HG02981 (cell line): ENCODE data around the gene INPP4B.

Experiments used
- ATAC-seq: cut with Tn5 transposase; IDR thresholded peaks from one replicate; pipeline ENCODE4 v1.9.1; 2021; ENCODE audit warnings: mild to moderate bottlenecking, moderate library complexity; ENCODE audit not compliant: unreplicated experiment

The INPP4B gene

DNA sequence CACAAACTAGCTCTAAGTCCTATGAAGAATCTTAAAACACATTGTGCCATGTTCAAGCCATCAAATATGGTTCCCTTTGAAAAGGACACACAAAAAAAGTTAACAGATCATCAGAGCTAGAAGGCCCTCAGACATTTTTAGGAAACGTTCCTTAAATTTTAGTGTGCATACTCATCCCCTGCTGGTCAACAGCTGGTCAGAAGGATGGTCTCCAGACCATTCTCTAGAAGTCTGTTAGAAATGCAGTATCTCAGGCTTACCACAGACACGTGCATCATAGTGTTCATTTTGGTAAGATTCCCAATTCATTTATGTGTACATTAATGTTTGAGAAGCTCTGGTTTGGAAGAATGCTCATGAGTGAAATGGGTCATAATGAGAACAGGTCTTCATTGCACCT lies 523.1 kb downstream of the INPP4B start:
- ATAC-seq: no peak

DNA sequence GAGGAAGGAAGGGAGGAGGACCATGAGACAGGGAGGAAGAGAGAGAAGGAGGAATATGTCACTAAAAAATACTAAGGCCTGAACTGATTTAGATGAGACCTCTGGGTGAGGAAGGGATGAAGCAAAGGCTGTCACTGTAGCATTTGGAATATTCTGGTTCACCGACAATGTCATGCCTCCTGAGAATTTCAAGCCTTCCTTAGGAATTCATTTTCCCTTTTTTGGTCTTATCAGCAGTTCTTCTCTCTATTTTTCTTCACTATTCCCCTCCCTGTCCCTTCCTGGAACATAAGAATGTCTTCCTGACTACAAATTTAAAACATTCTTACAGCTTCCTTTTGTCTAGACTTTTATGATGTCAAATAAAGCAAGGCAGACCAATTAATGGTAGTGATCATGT lies 527.8 kb downstream of the INPP4B start:
- ATAC-seq: no peak

DNA sequence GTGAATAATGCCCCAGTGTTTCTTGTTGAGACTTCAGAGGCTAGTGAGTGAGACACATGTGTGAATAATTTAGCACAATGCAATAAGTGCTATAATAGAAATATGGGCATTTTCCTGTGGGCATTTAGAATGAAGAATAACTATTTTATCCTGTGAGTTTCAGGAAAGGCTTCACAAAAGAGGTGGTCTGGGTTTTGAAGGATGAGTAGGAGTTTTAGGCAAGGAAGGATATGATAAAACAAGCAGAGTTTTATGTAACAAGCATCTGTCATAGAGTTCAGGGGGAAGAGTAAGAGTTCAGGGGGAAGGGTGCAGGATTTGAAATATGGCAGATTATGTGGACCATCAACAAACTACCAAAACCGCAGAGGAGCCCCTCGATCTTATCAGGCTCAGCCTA lies 529.2 kb downstream of the INPP4B start:
- no peak for ATAC-seq

- no peak for ATAC-seq
These were observed 530.1 kb downstream of the INPP4B start for GRCh38 chr4:142316025-142316424.

DNA sequence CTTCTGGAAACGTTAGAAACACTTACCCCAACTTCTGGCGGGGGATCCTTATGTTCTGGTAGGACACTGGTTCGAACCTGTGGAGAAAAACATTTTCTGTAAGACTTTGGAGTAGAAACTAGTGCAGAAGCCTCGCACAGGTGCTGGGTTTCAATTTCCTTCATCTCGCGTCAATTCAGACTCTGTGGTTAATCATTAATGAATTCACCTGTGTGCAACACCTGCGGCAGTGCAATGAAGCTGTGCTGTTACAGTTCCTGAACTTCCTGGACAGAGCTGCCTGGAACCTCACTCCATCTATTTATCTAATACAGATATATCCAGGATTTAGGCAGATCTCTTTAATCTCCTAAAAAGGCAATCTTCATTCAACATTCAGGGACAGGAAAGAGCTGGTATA lies 531.4 kb downstream of the INPP4B start:
- no peak for ATAC-seq

GRCh38 chr4:142314247-142314646 lies 531.9 kb downstream of the INPP4B start:
- ATAC-seq: no peak

DNA sequence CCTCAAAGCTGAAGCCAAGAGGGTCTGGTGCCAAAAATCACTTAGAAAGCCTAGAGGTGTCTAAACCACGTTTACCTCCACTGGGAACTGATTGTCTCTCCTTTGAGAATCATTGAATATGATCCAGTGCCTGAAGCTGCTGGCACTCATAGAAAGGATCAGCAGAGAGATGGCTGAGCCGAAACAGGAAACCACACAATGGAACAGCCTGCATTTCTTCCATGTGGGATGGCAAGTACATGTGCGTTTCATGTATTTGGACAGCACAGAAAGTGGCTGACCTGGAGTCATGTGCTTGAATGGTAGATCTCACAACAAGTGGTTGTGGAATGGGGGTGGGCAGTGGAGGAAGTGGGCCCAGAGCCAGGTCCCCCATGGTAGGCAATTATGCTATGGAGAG lies 533.7 kb downstream of the INPP4B start:
- no peak for ATAC-seq

DNA sequence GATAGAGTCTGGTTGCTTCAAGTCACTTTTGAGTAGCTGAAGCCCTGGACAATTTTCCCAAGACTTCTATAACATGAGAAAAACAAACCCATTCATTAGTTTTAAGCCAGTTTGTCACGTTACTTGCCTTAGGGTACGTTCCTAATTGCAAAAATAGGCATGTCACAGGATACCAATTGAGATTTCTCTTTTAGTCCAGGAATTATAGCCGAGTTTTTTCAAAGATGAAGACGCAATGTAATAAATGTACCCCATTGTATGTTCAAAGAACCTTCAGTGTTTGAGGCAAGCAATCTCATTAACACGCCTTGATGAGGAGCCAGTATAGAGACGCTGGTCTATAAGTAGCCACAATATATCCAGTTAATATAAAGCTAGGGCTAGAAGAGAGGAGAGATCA lies 534.2 kb downstream of the INPP4B start:
- no peak for ATAC-seq

GRCh38 chr4:142309772-142310171 lies 536.3 kb downstream of the INPP4B start:
- no peak for ATAC-seq

- no peak for ATAC-seq
These were observed 538.2 kb downstream of the INPP4B start for GRCh38 chr4:142307857-142308256.

DNA sequence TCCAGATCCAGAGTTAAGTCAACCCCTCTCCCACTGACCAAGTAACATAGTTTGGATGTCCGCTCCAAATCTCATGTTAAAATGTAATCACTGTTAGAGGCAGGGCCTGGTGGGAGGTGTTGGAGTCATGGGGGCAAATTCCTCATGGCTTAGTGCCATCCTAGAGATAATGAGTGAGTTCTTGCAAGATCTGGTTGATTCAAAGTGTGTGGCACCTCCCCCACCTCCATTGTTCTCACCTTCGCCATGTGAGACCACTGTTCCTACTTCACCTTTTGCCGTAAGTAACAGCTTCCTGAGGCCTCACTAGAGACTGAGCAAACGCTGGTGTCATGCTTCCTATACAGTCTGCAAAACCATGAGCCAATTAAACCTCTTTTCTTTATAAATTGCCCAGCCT lies 548.8 kb downstream of the INPP4B start:
- ATAC-seq: no peak

- no peak for ATAC-seq
These were observed 552.6 kb downstream of the INPP4B start for GRCh38 chr4:142293536-142293935.

DNA sequence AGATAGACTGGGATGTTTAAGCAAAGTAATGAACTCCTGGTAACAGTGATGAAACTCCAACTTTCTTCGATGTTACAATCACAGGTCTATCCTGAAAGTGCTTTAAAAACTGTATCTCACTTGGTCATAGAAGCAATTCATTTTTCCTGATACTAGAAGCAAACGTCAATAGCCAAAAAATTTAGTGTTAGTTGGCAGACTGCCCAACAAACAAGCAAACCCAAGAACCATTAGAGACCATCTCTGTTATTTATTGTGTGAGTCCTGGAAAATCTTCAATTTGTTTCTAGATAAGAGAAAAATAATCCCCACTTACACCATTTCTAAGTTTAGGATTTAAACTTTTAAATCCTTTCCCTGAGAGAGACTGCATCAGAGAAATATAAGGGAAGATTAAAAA lies 553.9 kb downstream of the INPP4B start:
- no peak for ATAC-seq

DNA sequence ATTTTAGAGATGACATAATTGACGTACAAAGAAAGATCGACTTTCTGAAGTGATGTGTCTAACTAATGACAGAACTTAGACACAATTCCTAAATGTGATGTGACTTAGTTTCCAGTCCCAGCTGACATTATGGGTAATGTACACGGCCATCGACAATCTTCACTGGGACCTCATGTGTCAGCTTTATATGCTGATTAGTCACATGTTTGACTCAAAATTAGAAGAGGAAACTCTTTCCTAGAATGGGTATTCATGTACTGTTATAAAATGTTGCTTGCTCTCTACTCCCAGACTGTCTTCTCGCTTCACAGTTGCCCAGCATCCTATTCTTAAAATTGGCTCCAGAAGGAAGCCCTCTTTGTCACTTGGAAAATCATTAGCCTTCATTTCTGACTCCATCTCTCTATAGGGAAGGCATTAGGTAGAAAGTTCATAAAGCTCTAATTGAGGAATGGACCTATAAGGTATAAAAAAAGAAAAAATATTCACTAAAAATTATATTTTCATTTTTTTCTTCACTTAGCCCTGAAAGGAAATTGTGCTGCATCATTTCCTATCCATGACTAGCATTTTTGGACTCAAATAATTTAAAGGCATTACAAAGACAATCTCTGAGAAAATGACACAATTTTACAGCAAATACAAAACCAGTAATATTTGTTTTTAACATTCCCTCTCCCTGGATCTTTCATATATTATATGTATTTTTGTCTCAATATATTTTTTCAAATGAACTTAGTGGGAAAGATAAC lies 554.6 kb downstream of the INPP4B start:
- no peak for ATAC-seq

GRCh38 chr4:142287371-142287770 lies 558.7 kb downstream of the INPP4B start:
- no peak for ATAC-seq

DNA sequence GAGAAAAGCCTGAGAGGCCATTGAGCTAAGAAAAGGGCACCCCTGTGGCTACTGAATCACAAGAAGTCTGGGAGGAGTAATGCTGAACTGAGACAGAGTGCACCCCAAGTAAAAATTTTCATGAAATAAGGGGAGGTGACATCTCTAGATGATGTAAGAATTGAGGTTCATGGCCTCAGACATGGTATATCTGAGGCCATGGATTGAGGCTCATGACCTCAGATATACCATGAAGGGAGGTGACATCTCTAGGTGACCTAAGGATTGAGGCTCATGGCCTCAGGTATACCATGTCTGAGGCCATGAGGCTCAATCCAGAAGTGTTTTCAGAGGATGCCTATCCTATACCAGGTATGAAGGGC lies 560.9 kb downstream of the INPP4B start:
- no peak for ATAC-seq

GRCh38 chr4:142284402-142285221 lies 561.5 kb downstream of the INPP4B start:
- ATAC-seq: no peak

DNA sequence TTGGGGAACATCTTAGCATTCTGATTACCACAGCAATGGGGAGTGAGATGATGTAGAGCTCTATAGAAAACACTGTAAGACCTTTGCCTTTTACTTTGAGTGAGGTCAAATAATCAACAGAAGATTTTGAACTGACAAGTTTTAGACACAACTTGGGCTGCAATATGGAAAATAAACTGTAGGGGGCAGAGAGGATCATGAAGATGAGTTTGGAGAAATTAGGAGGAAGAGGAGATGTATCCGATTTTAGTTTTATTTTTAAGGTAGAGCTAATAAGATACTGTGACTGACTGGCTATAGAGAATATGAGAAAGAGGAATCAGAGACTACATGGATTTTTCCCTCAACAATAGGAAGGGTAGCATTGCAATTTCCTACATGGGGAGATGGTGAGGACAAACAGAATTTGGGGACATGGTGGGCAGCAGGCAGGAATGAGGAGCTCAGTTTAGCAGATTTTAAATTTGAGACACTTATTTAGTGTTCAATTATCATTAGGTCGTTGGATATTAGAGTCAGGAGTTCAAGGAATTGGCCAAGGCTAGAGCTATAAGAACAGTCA lies 563.1 kb downstream of the INPP4B start:
- ATAC-seq: no peak

DNA sequence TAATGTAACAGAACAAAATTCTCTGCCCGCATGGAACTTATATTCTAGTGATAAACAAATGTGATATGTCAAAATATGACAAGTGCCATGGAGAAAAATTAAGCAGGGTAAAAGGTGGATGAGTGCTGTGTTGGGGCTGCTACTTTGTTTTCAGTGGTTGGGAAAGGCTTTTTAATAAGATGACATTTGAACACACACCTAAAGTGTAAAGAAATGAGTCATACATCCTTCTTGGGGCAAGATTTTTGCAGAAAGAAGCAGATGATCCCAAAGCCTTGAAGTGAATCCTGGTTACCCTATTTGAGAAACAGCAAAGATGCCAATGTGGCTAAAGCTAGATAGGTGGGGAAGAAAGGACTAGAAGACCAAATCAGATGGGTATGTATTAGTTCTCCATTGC lies 564.1 kb downstream of the INPP4B start:
- no peak for ATAC-seq

GRCh38 chr4:142278663-142279062 lies 567.4 kb downstream of the INPP4B start:
- no peak for ATAC-seq

DNA sequence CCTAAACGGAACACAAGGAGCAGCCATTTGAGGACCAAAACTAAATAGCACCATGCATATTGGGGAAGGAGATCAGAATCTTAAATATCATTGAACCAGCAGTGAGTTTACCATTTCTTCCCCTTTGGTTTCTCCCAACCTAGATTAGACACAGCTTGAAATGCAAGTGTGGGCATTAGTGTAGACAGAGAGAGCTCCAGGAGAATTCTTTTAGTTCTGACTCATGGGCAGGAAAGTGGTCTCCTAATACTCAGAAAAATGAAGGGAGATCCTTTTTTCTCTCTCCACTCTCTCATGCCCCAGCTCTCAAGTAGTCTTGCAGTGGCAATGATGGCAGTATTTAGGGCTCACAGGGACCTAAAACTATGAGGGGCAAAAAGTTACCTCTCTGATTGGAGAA lies 567.9 kb downstream of the INPP4B start:
- ATAC-seq: no peak

GRCh38 chr4:142274137-142274536 lies 572.0 kb downstream of the INPP4B start:
- no peak for ATAC-seq
